Measurements from ENCODE around the gene FRMD4B. TPM values are rescaled to one million over a fixed set of nuclear protein-coding genes. Genes with fewer than 3 reads are reported as not detected.

FRMD4B gene
- total RNA-seq, 2 experiments from 2014 or later: not detected

GRCh38 chr3:69180869-69181591, 204.9 kb downstream of the FRMD4B start:
- Histone ChIP-seq H3K36me3 (ENCODE audit: insufficient read depth, low read length) (no peaks in the 10 kb centered on the region), H3K4me1 (ENCODE audit: insufficient read depth, low read length, poor library complexity, severe bottlenecking) (no peaks in the 10 kb centered on the region), H3K9me2 (ENCODE audit: insufficient read depth, low read length) (no peaks in the 10 kb centered on the region), H2AFZ (ENCODE audit: low read length) (no peak overlapping the region), H3K4me3 (ENCODE audit: low read depth, low read length, poor library complexity, severe bottlenecking) (no peak overlapping the region), H3K79me2 (ENCODE audit: insufficient read depth, low read depth, low read length) (no peaks in the 10 kb centered on the region), H4K20me1 (ENCODE audit: insufficient read depth, low read length) (no peaks in the 10 kb centered on the region), H3K4me2 (ENCODE audit: low read length) (no peak overlapping the region), H3K9me3 (ENCODE audit: low read length) (no peaks in the 10 kb centered on the region), H3K27ac (ENCODE audit: low read depth, low read length, poor library complexity, severe bottlenecking) (no peak overlapping the region)
- no peak for TF ChIP-seq EZH2phosphoT487 (IDR thresholded peaks at IDR 0.05; ENCODE audit: borderline replicate concordance, low read depth, low read length)
- no peak for TF ChIP-seq CTCF (conservative IDR thresholded peaks at IDR 0.05; ENCODE audit: low read length)
- intact Hi-C loops (cut with micrococcal nuclease; ENCODE audit: unreplicated experiment): no loop called here
- no TSS peak for BruUV-seq (replicated peaks)
- ChIA-PET CTCF (ENCODE audit: unreplicated experiment) (no interaction called here), POLR2A (no interaction called here)
- DNase-seq (ENCODE audit: low spot score): no peak

GRCh38 chr3:69179740-69180372, 206.0 kb downstream of the FRMD4B start:
- no peaks in the 10 kb centered on the region for H3K4me1 ChIP-seq (ENCODE audit: insufficient read depth, low read length, poor library complexity, severe bottlenecking)
- no peak overlapping the region for H3K4me2 ChIP-seq (ENCODE audit: low read length)
- no peaks in the 10 kb centered on the region for H3K9me3 ChIP-seq (ENCODE audit: low read length)
- no peak overlapping the region for H3K4me3 ChIP-seq (ENCODE audit: low read depth, low read length, poor library complexity, severe bottlenecking)
- H2AFZ ChIP-seq (ENCODE audit: low read length): no peak overlapping the region
- DNase-seq (ENCODE audit: low spot score): no peak
- no TSS peak for BruUV-seq (replicated peaks)
- ChIA-PET CTCF (ENCODE audit: unreplicated experiment) (no interaction called here), POLR2A (no interaction called here)
- H3K36me3 ChIP-seq (ENCODE audit: insufficient read depth, low read length): no peaks in the 10 kb centered on the region
- H3K9me2 ChIP-seq (ENCODE audit: insufficient read depth, low read length): no peaks in the 10 kb centered on the region
- no peaks in the 10 kb centered on the region for H4K20me1 ChIP-seq (ENCODE audit: insufficient read depth, low read length)
- H3K79me2 ChIP-seq (ENCODE audit: insufficient read depth, low read depth, low read length): no peaks in the 10 kb centered on the region
- no peak for TF ChIP-seq EZH2phosphoT487 (IDR thresholded peaks at IDR 0.05; ENCODE audit: borderline replicate concordance, low read depth, low read length)
- TF ChIP-seq CTCF (conservative IDR thresholded peaks at IDR 0.05; ENCODE audit: low read length): no peak
- intact Hi-C loops (cut with micrococcal nuclease; ENCODE audit: unreplicated experiment): no loop called here
- no peak overlapping the region for H3K27ac ChIP-seq (ENCODE audit: low read depth, low read length, poor library complexity, severe bottlenecking)

All from OCI-LY7 (cell line).